Heart right ventricle (tissue), 16 donors: Measurements from ENCODE around the gene PARP3. TPM values are rescaled to one million over a fixed set of nuclear protein-coding genes. Genes with fewer than 3 reads are reported as not detected.

Source experiments
- ATAC-seq, 8 donors: fragments of 200-7000 bp; cut with Tn5 transposase; one replicate each; pipeline ENCODE4 v1.9.1; 2020; ENCODE audit warnings: mild to moderate bottlenecking in 8 of 8, moderate library complexity in 8 of 8, moderate number of reproducible peaks in 1 of 8
- DNase-seq, 2 donors: peaks; one replicate each; pipeline ENCODE4 v3.0.0-alpha.2; 2020
- H3K27ac ChIP-seq, 10 donors: fragments of 200-600 bp; sonication (generic) in 2 of 10; one replicate each; pipeline versions ENCODE4 v1.5.0 to v1.8.0; 2020 to 2022; ENCODE audit warnings: mild to moderate bottlenecking in 3 of 10
- H3K27me3 ChIP-seq, 7 donors: fragments of 200-600 bp; one replicate each; pipeline ENCODE4 v1.8.0; 2021 to 2022; ENCODE audit warnings: mild to moderate bottlenecking in 2 of 7
- H3K36me3 ChIP-seq, 9 donors: fragments of 200-600 bp; sonication (generic) in 1 of 9; one replicate each; pipeline versions ENCODE4 v1.5.0 to v1.8.0; 2020 to 2022; ENCODE audit warnings: mild to moderate bottlenecking in 2 of 9
- H3K4me1 ChIP-seq, 9 donors: fragments of 200-600 bp; sonication (generic) in 1 of 9; one replicate each; pipeline versions ENCODE4 v1.5.0 to v1.8.0; 2020 to 2022; ENCODE audit warnings: mild to moderate bottlenecking in 4 of 9
- H3K4me3 ChIP-seq, 10 donors: fragments of 200-600 bp; sonication (generic) in 2 of 10; one replicate each; pipeline versions ENCODE4 v1.5.0 to v1.8.0; 2020 to 2022; ENCODE audit warnings: mild to moderate bottlenecking in 7 of 10, moderate library complexity in 2 of 10
- H3K9me3 ChIP-seq, 11 donors: fragments of 200-600 bp in 10 of 11; sonication (generic) in 2 of 11; one replicate each; pipeline versions ENCODE4 v1.5.0 to v1.8.0; 2013 to 2022; ENCODE audit warnings: mild to moderate bottlenecking in 2 of 11, control low read depth in 1 of 11, moderate library complexity in 1 of 11
- WGBS, 2 donors: extraction: QIAGEN DNeasy Blood & Tissue Kit; methylation state at CpG; one replicate each; pipeline ENCODE4 v1.1.7; 2013; ENCODE audit warnings: inconsistent platforms in 1 of 2; 5-methylcytosine and 5-hydroxymethylcytosine counted together
- intact Hi-C, 10 donors: fragments of 100-400 bp; cut with DNase I; formaldehyde crosslinking; loops; one replicate each; pipeline versions ENCODE4 v1.11.1 to v1.14.2; 2022
- polyA plus RNA-seq, 2 donors: library from polyadenylated mRNA; stranded (reverse); fragments of 200-250 nt; gene quantifications; one replicate each; pipeline ENCODE4 v1.2.3, GENCODE V29; 2013
- total RNA-seq, 10 donors: library from RNA; stranded (reverse); fragmentation: NEBNext Ultra II Directional in 3 of 10; extraction: Animal tissue kit (Norgen Biotek cat#: 25700) in 3 of 10; gene quantifications; one replicate each; pipeline versions ENCODE4 v1.2.1 to v1.2.4, GENCODE V29; 2021 to 2023
- TF ChIP-seq, protein P1 (sequence below), 9 donors: fragments of 200-600 bp; sonication (generic) in 2 of 9; IDR thresholded peaks; one replicate each; pipeline versions ENCODE4 v1.5.0 to v1.8.0; 2021 to 2022; ENCODE audit warnings: antibody characterized with exemption in 9 of 9, mild to moderate bottlenecking in 5 of 9, moderate library complexity in 1 of 9
- donor health status: Arrhythmogenic right ventricular cardiomyopathy.
- donor health status: ischemic (EF 13 %, LVEDD 7.1; RV severe dilation, severe dysfunction).
- donor health status: healthy with polysubstance abuse.
- donor health status: DM: no; HTN: yes; CAD: no.
- donor health status: DM: no; HTN: no; CAD: no.
- donor health status: ischemic (EF 25% LVEDD 6.9; RV normal size, moderate dysfunction).
- donor health status: ischemic (EF 25% LVEDD 5.7; RV mildly dilated, moderate dysfunction).
- donor health status: healthy.
- donor health status: DM: yes; HTN: yes; CAD: no.
- donor health status: Ischemic cardiomyopathy.
- donor health status: ischemic (EF 35%, LVEDD 5.7; RV mildly dilated, moderate dysfunction).
- donor health status: nonischemic (EF 11% LVEDD 7.7; RV severe dilation, severe dysfunction).
- donor health status: DM: yes; HTN: yes; CAD: no.
- donor health status: PGD.
- donor health status: ischemic (EF 29% LVEDD 5.4; RV normal size, mild dysfunction).
- donor health status: nonischemic (EF 23%, LVEDD 6.1; RV moderate dilation, normal function).

PARP3 gene
- total and polyA plus RNA-seq, 12 donors = 7.0 to 34.5 (median 16.6) TPM

DNA sequence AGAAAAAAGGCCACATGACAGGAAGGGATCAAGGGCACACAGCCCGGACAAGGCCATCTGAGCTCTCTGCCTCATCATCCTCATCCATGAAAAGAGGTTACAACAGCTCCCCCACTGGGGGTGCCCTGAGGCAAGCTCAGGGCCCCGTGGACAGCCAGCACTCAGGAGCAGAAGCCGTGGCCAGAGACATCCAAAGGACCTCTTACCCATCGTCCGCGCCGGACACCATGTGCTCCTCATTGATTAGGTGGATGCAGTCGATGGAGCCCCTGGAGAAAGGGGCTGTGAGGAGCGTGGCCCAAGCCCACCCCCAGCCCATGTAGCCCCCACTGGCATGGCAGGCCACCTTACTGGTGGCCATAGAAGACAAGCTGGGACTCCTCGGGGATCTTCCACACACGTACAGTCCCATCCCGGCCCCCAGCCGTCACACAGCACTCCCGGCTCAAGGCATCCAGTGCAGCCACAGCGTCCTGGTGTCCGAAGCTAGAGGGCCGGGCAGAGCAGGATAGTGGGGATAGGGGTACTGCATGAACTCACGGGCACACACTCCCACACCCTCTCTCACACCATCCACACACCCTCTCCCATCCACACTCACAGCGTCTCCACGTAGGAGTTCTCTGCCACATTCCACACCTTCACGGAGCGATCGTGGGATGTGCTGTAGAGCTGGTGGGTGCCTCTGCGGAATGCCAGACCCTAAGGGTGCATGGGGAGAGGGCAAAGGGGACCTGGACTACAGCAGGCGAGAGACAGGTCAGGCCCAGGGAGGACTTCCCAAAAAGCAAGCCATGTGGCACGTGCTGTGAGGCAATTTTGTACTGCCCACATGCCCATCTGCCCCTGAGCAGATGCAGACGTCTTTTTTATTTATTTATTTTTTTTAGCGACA lies 6.9 kb upstream of the PARP3 start:
- 93 to 94% methylated on average over 28 of the region's 28 CpGs for WGBS, 2 donors
- Histone ChIP-seq H3K4me3 (no peak overlapping the region), H3K9me3 (no peaks in the 10 kb centered on the region), H3K27me3 (no peaks in the 10 kb centered on the region), H3K4me1 (peaks cover 0 to 7% (median 2%) of the 10 kb centered on the region in 9 donors), H3K27ac (no peak overlapping the region), H3K36me3 (peaks cover 0 to 86% (median 36%) of the 10 kb centered on the region in 9 donors)
- intact Hi-C loops = no loop called here
- TF ChIP-seq, protein P1, sequence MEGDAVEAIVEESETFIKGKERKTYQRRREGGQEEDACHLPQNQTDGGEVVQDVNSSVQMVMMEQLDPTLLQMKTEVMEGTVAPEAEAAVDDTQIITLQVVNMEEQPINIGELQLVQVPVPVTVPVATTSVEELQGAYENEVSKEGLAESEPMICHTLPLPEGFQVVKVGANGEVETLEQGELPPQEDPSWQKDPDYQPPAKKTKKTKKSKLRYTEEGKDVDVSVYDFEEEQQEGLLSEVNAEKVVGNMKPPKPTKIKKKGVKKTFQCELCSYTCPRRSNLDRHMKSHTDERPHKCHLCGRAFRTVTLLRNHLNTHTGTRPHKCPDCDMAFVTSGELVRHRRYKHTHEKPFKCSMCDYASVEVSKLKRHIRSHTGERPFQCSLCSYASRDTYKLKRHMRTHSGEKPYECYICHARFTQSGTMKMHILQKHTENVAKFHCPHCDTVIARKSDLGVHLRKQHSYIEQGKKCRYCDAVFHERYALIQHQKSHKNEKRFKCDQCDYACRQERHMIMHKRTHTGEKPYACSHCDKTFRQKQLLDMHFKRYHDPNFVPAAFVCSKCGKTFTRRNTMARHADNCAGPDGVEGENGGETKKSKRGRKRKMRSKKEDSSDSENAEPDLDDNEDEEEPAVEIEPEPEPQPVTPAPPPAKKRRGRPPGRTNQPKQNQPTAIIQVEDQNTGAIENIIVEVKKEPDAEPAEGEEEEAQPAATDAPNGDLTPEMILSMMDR (IDR thresholded peaks at IDR 0.05) = no peak
- ATAC-seq (no peak), DNase-seq (no peak)

DNA sequence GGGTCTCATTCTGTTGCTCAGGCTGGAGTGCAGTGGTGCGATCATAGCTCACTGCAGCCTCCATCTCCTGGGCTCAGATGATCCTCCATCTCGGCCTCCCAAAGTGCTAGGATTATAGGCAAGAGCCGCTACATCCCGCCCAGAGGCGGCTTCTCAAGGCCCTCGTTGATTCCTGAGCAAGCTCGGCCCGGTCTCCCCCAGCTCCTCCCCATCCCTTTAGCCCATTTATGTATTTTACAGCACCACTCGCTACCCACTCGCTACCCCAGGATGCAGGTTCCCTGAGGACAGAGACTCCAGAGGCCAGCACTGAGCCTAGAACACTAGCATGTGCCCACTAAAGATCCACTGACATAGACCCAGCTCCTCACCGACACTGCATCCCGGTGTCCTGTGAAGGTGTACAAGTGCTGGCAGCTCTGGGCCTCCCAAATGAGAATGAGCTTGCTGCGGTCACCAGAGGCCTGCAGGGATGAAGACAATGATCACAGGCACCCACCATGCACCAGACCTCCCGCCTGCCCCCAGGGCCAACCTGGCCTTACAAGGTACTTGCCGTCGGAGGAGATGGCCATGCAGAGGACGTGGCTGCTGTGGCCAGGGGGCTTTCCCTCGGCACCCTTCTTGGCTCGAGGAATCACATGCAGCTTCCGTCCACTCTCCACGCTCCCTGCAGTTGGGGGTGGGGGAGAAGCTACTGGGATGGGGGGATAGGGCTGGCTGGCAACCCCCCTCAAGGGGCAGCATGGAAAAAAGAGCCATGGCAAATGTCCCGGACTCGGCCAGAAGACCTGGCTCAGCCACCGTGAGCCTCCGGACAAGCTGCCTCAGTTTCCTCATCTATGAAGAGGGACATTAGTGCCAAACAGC lies 6.0 kb upstream of the PARP3 start:
- 96 to 97% methylated on average over 25 of the region's 25 CpGs for WGBS, 2 donors
- TF ChIP-seq, protein P1 (IDR thresholded peaks at IDR 0.05) = no peak
- DNase-seq (no peak), ATAC-seq (no peak)
- peaks cover 0 to 83% (median 36%) of the 10 kb centered on the region in 9 donors for H3K36me3 ChIP-seq
- intact Hi-C loops = no loop called here
- no peak overlapping the region for H3K27ac ChIP-seq
- H3K4me1 ChIP-seq = peaks cover 3 to 16% (median 11%) of the 10 kb centered on the region in 9 donors
- no peaks in the 10 kb centered on the region for H3K9me3 ChIP-seq
- no peak overlapping the region for H3K4me3 ChIP-seq
- H3K27me3 ChIP-seq = no peaks in the 10 kb centered on the region

DNA sequence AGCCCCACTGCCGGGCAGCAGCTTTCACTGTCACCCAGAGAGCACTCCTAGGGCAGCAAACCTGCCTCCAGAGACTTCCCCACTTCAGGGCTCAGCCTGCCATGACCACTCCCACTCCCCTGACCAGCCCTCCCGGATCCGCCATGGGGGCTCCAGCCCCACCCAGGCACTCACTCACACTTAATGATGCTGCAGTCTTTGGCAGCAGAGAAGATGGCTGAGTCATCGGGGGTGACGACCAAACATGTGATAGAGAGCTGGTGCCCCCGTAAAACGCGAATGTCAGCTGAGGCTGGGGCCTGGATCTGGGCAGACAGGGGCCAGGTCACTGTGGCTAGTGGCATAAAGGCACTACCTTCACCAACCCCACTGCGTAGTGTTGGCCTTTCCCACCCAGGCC lies 5.1 kb upstream of the PARP3 start:
- ATAC-seq = no peak

More for the DNA sequence above, 5.1 kb upstream of the PARP3 start:
- TF ChIP-seq, protein P1 (IDR thresholded peaks at IDR 0.05) = no peak
- Histone ChIP-seq H3K4me1 (peaks cover 3 to 20% (median 15%) of the 10 kb centered on the region in 9 donors), H3K4me3 (no peak overlapping the region), H3K36me3 (peaks cover 0 to 79% (median 36%) of the 10 kb centered on the region in 9 donors), H3K27ac (no peak overlapping the region), H3K27me3 (no peaks in the 10 kb centered on the region), H3K9me3 (no peaks in the 10 kb centered on the region)
- DNase-seq = no peak
- intact Hi-C loops = no loop called here
- WGBS, 2 donors = 86 to 87% methylated on average over 9 of the region's 9 CpGs
